HG03378 (cell line): ENCODE results near the gene SNRPB.
"Not testable (repeated sequence)": the region's sequence is repeated elsewhere in the genome, so short reads cannot be mapped to it uniquely, and the experiment has no call there.

Source experiments
- ATAC-seq: cut with Tn5 transposase; IDR thresholded peaks from one replicate; pipeline ENCODE4 v1.9.1; 2021; ENCODE audit warnings: mild to moderate bottlenecking, moderate library complexity; ENCODE audit not compliant: unreplicated experiment

The SNRPB gene

GRCh38 chr20:2470423-2471193 lies at the start of gene SNRPB:
Gene SNRPB, minus strand, starts transcription at chr20:2470789. Its CDS starts 99 bp downstream, at chr20:2470690.
- ATAC-seq, result peak; percentile 95

DNA sequence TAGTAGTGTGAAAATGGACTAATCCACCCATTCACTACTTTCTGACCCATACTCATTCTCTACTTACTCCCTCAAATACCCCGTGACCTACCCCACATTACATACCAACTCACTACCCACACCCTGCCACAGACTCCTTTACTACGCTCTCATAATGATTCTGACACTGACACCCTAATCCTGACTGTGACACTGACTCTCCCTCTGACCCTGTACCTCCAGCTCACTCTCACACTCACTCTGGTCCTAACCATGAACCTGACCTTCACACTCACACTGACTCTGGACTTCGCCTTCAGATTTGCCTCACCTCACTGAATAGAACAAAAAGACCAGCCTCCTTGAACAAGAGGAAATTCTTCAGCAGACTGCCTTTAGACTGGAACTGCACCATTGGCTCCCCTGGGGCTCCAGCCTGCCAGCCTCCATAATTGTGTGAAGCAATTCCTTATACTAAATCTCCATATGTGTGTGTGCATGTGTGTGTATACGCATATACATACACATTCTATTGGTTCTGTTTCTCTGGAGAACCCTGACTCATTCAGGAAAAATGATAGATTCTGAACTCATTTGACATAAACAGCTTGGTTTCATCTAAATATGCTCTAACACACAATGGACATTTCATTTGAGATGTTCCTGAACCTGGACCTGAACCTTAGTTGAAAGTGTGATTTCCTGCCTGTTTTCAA lies 48.7 kb upstream of the SNRPB start:
- ATAC-seq, result no peak

GRCh38 chr20:2518558-2518957 lies 48.0 kb upstream of the SNRPB start:
- ATAC-seq, result no peak

- no peak for ATAC-seq
Observed at GRCh38 chr20:2518096-2518495, 47.5 kb upstream of the SNRPB start.

DNA sequence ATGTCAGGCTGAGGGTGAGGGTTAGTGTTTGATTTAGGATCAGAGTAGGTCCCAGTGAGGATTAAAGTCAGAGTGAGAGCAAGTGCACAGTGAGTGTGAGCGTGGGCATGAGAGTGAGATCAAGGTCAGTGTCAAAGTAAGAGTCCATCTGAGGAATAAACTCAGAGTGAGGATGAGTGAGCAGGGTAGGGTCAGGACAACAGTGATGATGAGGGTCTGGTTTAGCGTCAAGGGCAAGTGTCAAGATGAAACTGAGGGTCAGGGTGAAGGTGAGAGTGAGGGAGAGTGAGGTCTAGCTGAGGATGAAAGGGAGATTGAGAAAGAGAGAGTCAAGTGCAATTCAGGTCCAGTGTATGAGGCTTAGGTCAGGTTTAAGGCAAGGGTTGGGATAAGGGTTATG lies 45.8 kb upstream of the SNRPB start:
- no peak for ATAC-seq

- ATAC-seq, result no peak
Observed at GRCh38 chr20:2515203-2515602, 44.6 kb upstream of the SNRPB start.

DNA sequence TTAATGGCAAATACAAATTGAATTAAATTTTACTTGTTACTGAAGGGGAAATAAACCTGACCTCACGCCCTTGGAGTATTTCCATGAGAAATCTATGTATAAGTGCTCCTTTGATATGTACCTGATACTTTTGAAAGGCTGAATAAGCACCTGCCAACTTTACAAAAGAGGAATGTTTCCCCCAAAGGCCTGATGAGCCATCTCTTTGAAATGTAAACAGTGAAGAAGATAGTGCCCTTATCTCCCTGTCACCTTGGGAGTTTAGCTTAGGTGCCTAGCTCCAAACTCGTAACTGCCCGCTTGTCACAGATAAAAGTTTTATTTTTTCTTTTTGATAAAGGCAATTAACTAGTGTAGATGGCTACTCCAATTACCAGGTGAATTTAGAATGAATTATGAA lies 39.2 kb upstream of the SNRPB start:
- ATAC-seq, result no peak

DNA sequence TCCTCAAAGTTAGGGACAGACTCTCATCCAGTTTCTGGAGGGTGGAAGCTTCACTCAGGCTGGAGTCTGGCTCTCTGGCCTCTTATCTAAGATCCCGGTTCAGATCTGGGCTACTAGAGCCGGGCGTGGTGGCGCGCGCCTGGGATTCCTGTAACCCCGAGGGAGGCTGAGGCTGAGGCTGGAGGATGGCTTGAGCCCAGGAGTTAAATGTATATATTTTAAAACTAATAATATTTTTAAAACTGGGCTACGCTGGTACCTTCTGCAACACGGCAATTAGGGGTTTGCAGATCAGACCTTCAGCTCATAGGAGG lies 38.8 kb upstream of the SNRPB start:
- ATAC-seq, result no peak

GRCh38 chr20:2508631-2509467 lies 38.3 kb upstream of the SNRPB start, which contains the start of gene ZNF343:
Gene ZNF343, minus strand, starts transcription at chr20:2508915. Its CDS starts 15,020 bp downstream, at chr20:2493895.
- peak; percentile 91 for ATAC-seq

GRCh38 chr20:2507875-2508630 lies 37.5 kb upstream of the SNRPB start:
- ATAC-seq, result no peak

- no peak for ATAC-seq
Observed at GRCh38 chr20:2507464-2507863, 36.9 kb upstream of the SNRPB start.

- not testable (repeated sequence) for ATAC-seq
Observed at GRCh38 chr20:2506426-2506825, 35.8 kb upstream of the SNRPB start.

- not testable (repeated sequence) for ATAC-seq
Observed at GRCh38 chr20:2504803-2505202, 34.2 kb upstream of the SNRPB start.

DNA sequence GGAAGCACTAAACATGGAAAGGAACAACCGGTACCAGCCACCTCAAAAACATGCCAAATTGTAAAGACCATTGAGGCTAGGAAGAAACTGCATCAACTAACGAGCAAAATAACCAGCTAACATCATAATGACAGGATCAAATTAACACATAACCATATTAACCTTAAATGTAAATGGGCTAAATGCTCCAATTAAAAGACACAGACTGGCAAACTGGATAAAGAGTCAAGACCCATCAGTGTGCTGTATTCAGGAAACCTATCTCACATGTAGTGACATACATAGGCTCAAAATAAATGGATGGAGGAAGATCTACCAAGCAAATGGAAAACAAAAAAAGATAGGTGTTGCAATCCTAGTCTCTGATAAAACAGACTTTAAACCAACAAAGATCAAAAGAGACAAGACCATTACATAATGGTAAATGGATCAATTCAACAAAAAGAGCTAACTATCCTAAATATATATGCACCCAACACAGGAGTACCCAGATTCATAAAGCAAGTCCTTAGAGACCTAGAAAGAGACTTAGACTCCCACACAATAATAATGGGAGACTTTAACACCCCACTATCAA lies 32.3 kb upstream of the SNRPB start:
- ATAC-seq, result not testable (repeated sequence)

GRCh38 chr20:2485661-2486060 lies 15.1 kb upstream of the SNRPB start:
- ATAC-seq, result no peak

DNA sequence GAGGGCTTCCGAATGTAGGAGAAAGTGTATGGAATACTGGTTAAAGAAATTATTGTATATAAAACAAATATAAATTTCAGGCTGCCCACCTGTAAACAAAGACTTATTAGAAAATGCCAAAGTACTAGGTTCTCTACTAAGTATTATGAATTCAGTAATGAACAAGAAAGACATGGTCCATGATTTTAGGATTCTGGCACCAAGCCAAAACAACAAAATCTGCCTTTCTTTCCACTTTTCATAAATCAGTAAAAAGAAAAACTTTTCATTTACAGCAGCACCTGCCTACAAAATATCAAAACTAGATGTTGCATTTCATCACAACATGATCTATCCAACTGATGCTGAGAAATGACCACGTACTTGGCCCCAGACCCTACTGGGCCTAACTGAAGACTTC lies 14.5 kb upstream of the SNRPB start:
- ATAC-seq, result no peak

- ATAC-seq, result no peak
Observed at GRCh38 chr20:2483504-2483903, 12.9 kb upstream of the SNRPB start.

GRCh38 chr20:2480381-2480780 lies 9.8 kb upstream of the SNRPB start:
- no peak for ATAC-seq

DNA sequence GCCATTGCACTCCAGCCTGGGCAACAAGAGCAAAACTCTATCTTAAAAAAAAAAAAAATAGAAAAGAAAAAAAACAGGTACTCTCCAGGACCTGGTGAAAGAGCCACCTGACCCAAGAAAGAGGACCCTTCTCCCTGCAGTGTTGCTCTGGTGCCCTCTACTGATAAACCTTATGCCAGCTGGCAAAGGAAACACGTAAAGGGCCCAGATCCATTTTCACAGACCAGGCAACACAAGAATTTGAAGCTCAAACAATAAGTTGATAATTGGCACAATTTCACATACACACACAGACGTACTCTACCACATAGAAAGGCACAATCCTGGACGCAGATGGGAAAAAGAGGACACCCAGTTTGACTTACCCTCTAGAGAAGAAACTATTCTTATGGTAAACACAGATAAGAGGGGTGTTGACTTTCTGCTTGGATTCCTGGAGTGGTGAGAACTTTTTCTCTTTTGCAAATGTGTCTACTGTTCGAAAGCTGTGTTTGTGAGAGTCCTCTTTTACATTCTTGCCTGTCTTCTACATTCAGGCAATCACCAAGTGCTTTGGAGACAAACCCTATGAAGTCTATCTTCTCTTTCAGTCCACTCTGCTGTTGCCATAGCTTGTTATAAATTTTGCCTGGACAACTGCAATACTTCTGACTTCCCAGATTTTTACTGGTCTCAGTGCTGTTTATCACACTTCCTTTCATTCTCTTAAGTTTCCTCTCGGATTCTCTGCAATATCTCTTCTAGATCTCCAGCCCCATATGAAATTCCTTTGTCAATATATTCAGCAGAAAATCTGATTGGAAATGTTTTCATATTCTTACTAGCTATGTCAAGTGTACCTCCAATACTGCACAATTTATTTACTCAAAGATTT lies 6.4 kb upstream of the SNRPB start:
- no peak for ATAC-seq
